PC-9 (cell line): ENCODE data around the gene CYP2C18.

Source experiments
- CTCF ChIP-seq: fragments of 200-600 bp; sonication (generic); conservative IDR thresholded peaks from 2 replicates; pipeline ENCODE4 v1.6.1; 2017; ENCODE audit warnings: mixed run types, antibody characterized with exemption, mild to moderate bottlenecking, moderate library complexity
- EZH2 ChIP-seq: fragments of 200-600 bp; sonication (generic); IDR thresholded peaks from 2 replicates; pipeline ENCODE4 v1.8.0; 2017; ENCODE audit warnings: antibody characterized with exemption, low read depth

- no peak for TF ChIP-seq CTCF
- no peak for TF ChIP-seq EZH2
Observed at GRCh38 chr10:94639902-94640301, 43.6 kb upstream of the CYP2C18 start.
